K562 (cell line): ENCODE results near the gene LIN28A. TPM values are rescaled to one million over a fixed set of nuclear protein-coding genes. Genes with fewer than 3 reads are reported as not detected.

Experiments used
- ATAC-seq: fragments of 200-7000 bp; cut with Tn5 transposase; 3 replicates; pipeline ENCODE4 v1.9.1; 2020; ENCODE audit warnings: moderate library complexity
- BruUV-seq: library from RNA; stranded (reverse); fragments of 400-500 nt; replicated peaks from 2 replicates; lab custom pipeline; 2021; lab: Mats Ljungman, UMichigan
- CTCF ChIA-PET: fragments of 300-600 bp; formaldehyde crosslinking; extraction: SDS; loops from one replicate; lab custom pipeline; 2021; ENCODE audit warnings: low intra/inter-chr PET ratio; lab: Yijun Ruan, JAX
- POLR2A ChIA-PET: fragments of 300-600, 350-650 bp; sonication (Branson Sonifier 250); formaldehyde crosslinking; extraction: SDS; loops from one replicate; lab custom pipeline; 2021; ENCODE audit warnings: antibody characterized with exemption, inconsistent platforms; lab: Yijun Ruan, JAX
- DNase-seq, 4 experiments: peaks; one replicate each; pipeline versions ENCODE4 v3.0.0 to v3.0.0-alpha.2; 2011 to 2018; ENCODE audit warnings: low spot score in 3 of 4, mixed read lengths in 3 of 4; ENCODE audit errors: extremely low read depth in 1 of 4
- FAIRE-seq: peaks from 2 replicates; lab custom pipeline; 2011; peaks lifted over from hg19 to GRCh38; lab: Jason Lieb, UNC
- H2AFZ ChIP-seq: 2 replicates; pipeline ENCODE4 v1.6.0; 2011; ENCODE audit warnings: low read depth, low read length, control low read depth, inconsistent platforms
- H3K27ac ChIP-seq: fragments of 200-600 bp; 3 replicates; pipeline ENCODE4 v1.8.0; 2011; ENCODE audit warnings: low read depth, mild to moderate bottlenecking, control low read depth, inconsistent platforms, low read length, moderate library complexity, mixed read lengths; ENCODE audit errors: extremely low read depth
- H3K27me3 ChIP-seq, 2 experiments: fragments of 300-600 bp in 1 of 2; 2 replicates in 1 of 2; 3 replicates in 1 of 2; pipeline versions ENCODE4 v1.6.0 to v1.8.0; 2011; ENCODE audit warnings: inconsistent platforms in 2 of 2, low read length in 2 of 2, mild to moderate bottlenecking in 1 of 2, mixed read lengths in 1 of 2, moderate library complexity in 1 of 2; ENCODE audit not compliant: control insufficient read depth in 2 of 2, insufficient read depth in 2 of 2
- H3K36me3 ChIP-seq: fragments of 300-600 bp; 3 replicates; pipeline ENCODE4 v1.8.0; 2011; ENCODE audit warnings: mild to moderate bottlenecking, low read length, inconsistent platforms; ENCODE audit not compliant: control insufficient read depth, insufficient read depth
- H3K4me1 ChIP-seq, 2 experiments: fragments of 200-600 bp in 1 of 2; replicated peaks in 1 of 2; 2 replicates in 1 of 2; 3 replicates in 1 of 2; pipeline versions ENCODE4 v1.5.1 to v1.8.0; 2011; ENCODE audit warnings: inconsistent platforms in 2 of 2, low read length in 2 of 2, mild to moderate bottlenecking in 1 of 2, mixed read lengths in 1 of 2, moderate library complexity in 1 of 2; ENCODE audit not compliant: control insufficient read depth in 2 of 2, insufficient read depth in 2 of 2
- H3K4me2 ChIP-seq: 2 replicates; pipeline ENCODE4 v1.6.1; 2011; ENCODE audit warnings: low read length, control low read depth, inconsistent platforms, mixed read lengths; ENCODE audit not compliant: insufficient read depth
- H3K4me3 ChIP-seq: fragments of 200-600 bp; sonication (generic), shearing (Covaris generic); 2 replicates; pipeline ENCODE4 v1.5.1; 2016; ENCODE audit warnings: control low read depth, inconsistent platforms
- H3K79me2 ChIP-seq: fragments of 200-600 bp; 3 replicates; pipeline ENCODE4 v1.8.0; 2011; ENCODE audit warnings: low read length, inconsistent platforms; ENCODE audit not compliant: control insufficient read depth, insufficient read depth
- H3K9ac ChIP-seq, 2 experiments: 2 replicates each; pipeline versions ENCODE4 v1.6.0 to v1.6.1; 2011; ENCODE audit warnings: low read depth in 2 of 2, low read length in 2 of 2, control low read depth in 1 of 2, inconsistent platforms in 1 of 2, mild to moderate bottlenecking in 1 of 2, mixed read lengths in 1 of 2; ENCODE audit not compliant: insufficient read depth in 1 of 2
- H3K9me1 ChIP-seq: one replicate; pipeline ENCODE4 v1.6.0; 2011; ENCODE audit warnings: inconsistent platforms, mild to moderate bottlenecking, low read length, moderate library complexity; ENCODE audit not compliant: control insufficient read depth, insufficient read depth
- H3K9me3 ChIP-seq: replicated peaks from 2 replicates; pipeline ENCODE4 v1.5.1; 2011; ENCODE audit warnings: low read depth, low read length, inconsistent platforms; ENCODE audit not compliant: control insufficient read depth, insufficient read depth
- H4K20me1 ChIP-seq: replicated peaks from 2 replicates; pipeline ENCODE4 v1.6.1; 2011; ENCODE audit warnings: low read length, inconsistent platforms, mixed read lengths; ENCODE audit not compliant: control insufficient read depth, insufficient read depth
- BCLAF1 ChIP-seq, 2 experiments: fragments of 450-650 bp in 1 of 2; IDR thresholded peaks; 2 replicates each; pipeline ENCODE4 v1.6.1; 2011 to 2017; ENCODE audit warnings: low read depth in 2 of 2, antibody characterized with exemption in 1 of 2, borderline replicate concordance in 1 of 2, low read length in 1 of 2, mild to moderate bottlenecking in 1 of 2, mixed read lengths in 1 of 2; ENCODE audit not compliant: control insufficient read depth in 1 of 2
- BCOR ChIP-seq: fragments of 450-650 bp; IDR thresholded peaks from 2 replicates; pipeline ENCODE4 v1.6.1; 2016
- BHLHE40 ChIP-seq: IDR thresholded peaks from 2 replicates; pipeline ENCODE4 v1.6.1; 2011; ENCODE audit warnings: low read length, improper control_type of control experiment
- HOXB6 ChIP-seq: fragments of 250-450 bp; sonication (Bioruptor Pico); IDR thresholded peaks from 2 replicates; pipeline ENCODE4 v1.5.1; 2022; ENCODE audit warnings: mild to moderate bottlenecking, borderline replicate concordance
- RREB1 ChIP-seq: fragments of 250-450 bp; sonication (Bioruptor Pico); IDR thresholded peaks from 2 replicates; pipeline ENCODE4 v1.4.0; 2020
- TRIM24 ChIP-seq, 2 experiments: fragments of 450-650 bp; IDR thresholded peaks; 2 replicates each; pipeline ENCODE4 v1.6.1; 2016
- ZNF197 ChIP-seq: fragments of 200-800 bp; sonication (Bioruptor generic); IDR thresholded peaks from 2 replicates; pipeline ENCODE4 v1.6.1; 2016; ENCODE audit warnings: low read depth, missing genetic modification characterization, missing compliant biosample characterization
- WGBS: fragments of 100-300 bp; shearing (Covaris generic); methylation state at CpG from one replicate; pipeline ENCODE4 v1.1.6; 2016; ENCODE audit warnings: low coverage, mixed read lengths; ENCODE audit not compliant: insufficient coverage; ENCODE audit errors: missing lambda C conversion rate; 5-methylcytosine and 5-hydroxymethylcytosine counted together
- in situ Hi-C: fragments of 300-500 bp; cut with MboI; formaldehyde crosslinking; loops from 4 replicates; pipeline ENCODE4 v1.15.0; 2018; ENCODE audit warnings: inconsistent platforms, mixed read lengths
- intact Hi-C: fragments of 100-400 bp; cut with micrococcal nuclease; formaldehyde crosslinking; loops from 2 replicates; pipeline ENCODE4 v1.14.2; 2022
- polyA plus RNA-seq, 8 experiments: library from polyadenylated mRNA; depleted of rRNA in 4 of 8; stranded (reverse) in 5 of 8; unstranded in 3 of 8; fragments of >200 nt; fragmentation: Nextera tagmentation in 2 of 8; fragmentation: Illumina TruSeq in 1 of 8; extraction: Ambion mirVana in 2 of 8; extraction: Trizol in 1 of 8; gene quantifications; 2 replicates each; pipeline versions ENCODE4 v1.2.1 to v1.2.3, GENCODE V29; 2011 to 2014; ENCODE audit warnings: inconsistent platforms in 1 of 8, missing spikeins in 1 of 8
- total RNA-seq, 7 experiments: library from RNA; depleted of rRNA in 6 of 7; stranded (reverse); fragments of >200 nt in 6 of 7; fragmentation: Illumina TruSeq in 2 of 7; extraction: Trizol in 2 of 7; gene quantifications; 2 replicates each; pipeline versions ENCODE4 v1.2.1 to v1.2.3, GENCODE V29; 2011 to 2021; ENCODE audit warnings: low replicate concordance in 1 of 7

Gene LIN28A
- total and polyA plus RNA-seq, 9 of the 15 experiments (the other 6 are each of a cell fraction or from before 2014, with no cell fraction given) = 0.80 to 5.4 (median 3.9) TPM

GRCh38 chr1:26409191-26409807 lies 1.3 kb upstream of the LIN28A start:
- ChIA-PET POLR2A (interaction anchor here (0.8 to 0.9 kb wide), 2 partner anchors 21 to 121 kb away, joined by 3 read pairs; no protein-coding TSS in a partner anchor), CTCF (interaction anchor here (0.6 kb wide), 1 partner anchor 485 kb away, joined by 5 read pairs; no protein-coding TSS in a partner anchor)
- Histone ChIP-seq H3K9ac (peak overlapping the region in 1 of 2 experiments; percentile 20; a peak in 1 of 4 replicates), H3K27me3 (peaks cover 4 to 6% of the 10 kb centered on the region in 2 experiments; a peak in 4 of 5 replicates), H3K4me3 (no peak overlapping the region; the same call in 1 of the 2 replicates), H3K4me1 (peaks cover 12 to 39% of the 10 kb centered on the region in 2 experiments; a peak in 4 of 5 replicates), H2AFZ (no peak overlapping the region), H3K79me2 (no peaks in the 10 kb centered on the region), H3K36me3 (no peaks in the 10 kb centered on the region), H3K27ac (no peak overlapping the region), H4K20me1 (peaks cover 5% of the 10 kb centered on the region; the same call in 1 of the 2 replicates), H3K9me1 (no peaks in the 10 kb centered on the region), H3K4me2 (0 out of 2 replicates have a peak overlapping the region, but pooled peaks have one; percentile 12), H3K9me3 (no peaks in the 10 kb centered on the region)
- WGBS = 14% methylated on average over 16 of the region's 16 CpGs
- no TSS peak for BruUV-seq
- FAIRE-seq (no peak), ATAC-seq (peak; percentile 78), DNase-seq (peak in 2 of 4 experiments; percentile 28 to 66)
- in situ Hi-C loops (no loop called here), intact Hi-C loops (no loop called here)
- TF ChIP-seq ZNF197 (CRISPR knock-in tag) (no peak), RREB1 (CRISPR knock-in tag) (no peak), TRIM24 (IDR thresholded peaks at IDR 0.05) (peak; percentile 40 to 51; a peak in 2 of 4 replicates), BCLAF1 (IDR thresholded peaks at IDR 0.05; ENCODE audit: borderline replicate concordance in 1 of 2, control insufficient read depth in 1 of 2, low read depth in 2 of 2, low read length in 1 of 2) (no peak), HOXB6 (CRISPR knock-in tag) (no peak), BCOR (0 out of 2 replicates have a peak, but pooled peaks have one; percentile 22), BHLHE40 (peak; percentile 48; the same call in 1 of the 2 replicates)
